SK-N-SH (cell line): ENCODE data around the gene SLC29A1. TPM values are rescaled to one million over a fixed set of nuclear protein-coding genes. Genes with fewer than 3 reads are reported as not detected.
"Not testable (repeated sequence)": the region's sequence is repeated elsewhere in the genome, so short reads cannot be mapped to it uniquely, and the experiment has no call there.

Experiments used
- CTCF ChIA-PET: fragments of 300-600, 350-600 bp; formaldehyde crosslinking; extraction: SDS; loops from one replicate; lab custom pipeline; 2021; lab: Yijun Ruan, JAX
- POLR2A ChIA-PET: fragments of 350-600 bp; sonication (Branson Sonifier 250); formaldehyde crosslinking; extraction: SDS; loops from one replicate; lab custom pipeline; 2020; ENCODE audit warnings: antibody characterized with exemption, inconsistent platforms; lab: Yijun Ruan, JAX
- DNase-seq: peaks from one replicate; pipeline ENCODE4 v3.0.0; 2012
- H2AFZ ChIP-seq: fragments of 200-600 bp; sonication (generic); 2 replicates; pipeline ENCODE4 v1.8.1; 2016; ENCODE audit warnings: antibody characterized with exemption, mild to moderate bottlenecking, low read depth
- H3F3A ChIP-seq: fragments of 200-600 bp; sonication (generic); replicated peaks from 2 replicates; pipeline ENCODE3; 2016; ENCODE audit warnings: antibody characterized with exemption, mild to moderate bottlenecking; ENCODE audit not compliant: insufficient read depth
- H3K27ac ChIP-seq, 2 experiments: fragments of 200-500 bp in 1 of 2; fragments of 200-600 bp in 1 of 2; sonication (Bioruptor generic) in 1 of 2; sonication (generic), shearing (Covaris generic) in 1 of 2; 2 replicates each; pipeline versions ENCODE4 v1.5.1 to v1.6.1; 2014 to 2016; ENCODE audit warnings: low read depth in 2 of 2, inconsistent platforms in 1 of 2, low read length in 1 of 2, mild to moderate bottlenecking in 1 of 2, mixed read lengths in 1 of 2
- H3K27me3 ChIP-seq: fragments of 200-600 bp; sonication (generic), shearing (Covaris generic); 2 replicates; pipeline ENCODE4 v1.6.1; 2016; ENCODE audit warnings: mixed run types; ENCODE audit not compliant: insufficient read depth
- H3K36me3 ChIP-seq, 2 experiments: fragments of 200-500 bp in 1 of 2; fragments of 200-600 bp in 1 of 2; sonication (Bioruptor generic) in 1 of 2; sonication (generic) in 1 of 2; replicated peaks in 1 of 2; 2 replicates each; pipeline versions ENCODE3 to v1.5.1; 2014 to 2016; ENCODE audit warnings: low read length in 1 of 2, mild to moderate bottlenecking in 1 of 2; ENCODE audit not compliant: insufficient read depth in 2 of 2, control insufficient read depth in 1 of 2
- H3K4me1 ChIP-seq, 2 experiments: fragments of 200-500 bp in 1 of 2; fragments of 200-600 bp in 1 of 2; sonication (Bioruptor generic) in 1 of 2; sonication (generic), shearing (Covaris generic) in 1 of 2; 2 replicates each; pipeline versions ENCODE4 v1.5.1 to v1.6.1; 2014 to 2016; ENCODE audit warnings: low read depth in 1 of 2, low read length in 1 of 2, mixed run types in 1 of 2; ENCODE audit not compliant: insufficient read depth in 2 of 2, control insufficient read depth in 1 of 2
- H3K4me2 ChIP-seq: fragments of 200-600 bp; sonication (generic), shearing (Covaris generic); 2 replicates; pipeline ENCODE4 v1.6.1; 2017; ENCODE audit warnings: mixed run types
- H3K4me3 ChIP-seq, 2 experiments: fragments of 200-500 bp in 1 of 2; fragments of 200-600 bp in 1 of 2; sonication (Bioruptor generic) in 1 of 2; sonication (generic), shearing (Covaris generic) in 1 of 2; 2 replicates each; pipeline versions ENCODE4 v1.5.1 to v1.8.1; 2014 to 2016; ENCODE audit warnings: low read depth in 2 of 2, inconsistent platforms in 1 of 2, low read length in 1 of 2, mild to moderate bottlenecking in 1 of 2, mixed read lengths in 1 of 2, moderate library complexity in 1 of 2
- H3K79me2 ChIP-seq: fragments of 200-600 bp; sonication (generic); 2 replicates; pipeline ENCODE4 v1.8.1; 2017; ENCODE audit warnings: mild to moderate bottlenecking; ENCODE audit not compliant: insufficient read depth
- H3K9ac ChIP-seq: fragments of 200-600 bp; sonication (generic); 2 replicates; pipeline ENCODE4 v1.6.1; 2017; ENCODE audit warnings: mixed run types
- H3K9me2 ChIP-seq: fragments of 200-600 bp; sonication (generic); 2 replicates; pipeline ENCODE4 v1.6.1; 2017; ENCODE audit warnings: mixed run types
- H3K9me3 ChIP-seq: fragments of 200-600 bp; sonication (generic); 2 replicates; pipeline ENCODE4 v1.6.1; 2017; ENCODE audit warnings: mixed run types, mild to moderate bottlenecking, moderate library complexity
- H4K20me1 ChIP-seq: fragments of 200-600 bp; sonication (generic); 2 replicates; pipeline ENCODE4 v1.6.1; 2017; ENCODE audit warnings: mild to moderate bottlenecking, mixed run types; ENCODE audit not compliant: insufficient read depth
- CTCF ChIP-seq: fragments of 200-600 bp; sonication (generic); IDR thresholded peaks from 2 replicates; pipeline ENCODE4 v1.6.1; 2017; ENCODE audit warnings: antibody characterized with exemption, mild to moderate bottlenecking, moderate library complexity
- EP300 ChIP-seq, 2 experiments: IDR thresholded peaks; 2 replicates each; pipeline versions ENCODE4 v1.4.0 to v1.6.1; 2012; ENCODE audit warnings: borderline replicate concordance in 1 of 2, low read depth in 1 of 2, low read length in 1 of 2
- EZH2phosphoT487 ChIP-seq: fragments of 200-600 bp; sonication (generic); IDR thresholded peaks from 2 replicates; pipeline ENCODE4 v1.6.1; 2017; ENCODE audit warnings: low read depth, mixed run types, mild to moderate bottlenecking, antibody characterized with exemption, moderate library complexity, borderline replicate concordance
- FOSL2 ChIP-seq: IDR thresholded peaks from 2 replicates; pipeline ENCODE4 v1.4.0; 2012; ENCODE audit warnings: low read depth, mild to moderate bottlenecking, moderate library complexity, borderline replicate concordance
- GABPA ChIP-seq: IDR thresholded peaks from 2 replicates; pipeline ENCODE4 v1.4.0; 2012; ENCODE audit warnings: low read depth, mild to moderate bottlenecking
- GATA2 ChIP-seq: sonication (generic); formaldehyde crosslinking; IDR thresholded peaks from 2 replicates; pipeline ENCODE4 v1.5.0; 2020; ENCODE audit warnings: mild to moderate bottlenecking, missing genetic modification reagents
- MXI1 ChIP-seq: IDR thresholded peaks from 2 replicates; pipeline ENCODE4 v1.6.1; 2012; ENCODE audit warnings: mild to moderate bottlenecking, low read depth, low read length, improper control_type of control experiment
- RFX5 ChIP-seq: IDR thresholded peaks from 2 replicates; pipeline ENCODE4 v1.6.1; 2012; ENCODE audit warnings: mild to moderate bottlenecking, improper control_type of control experiment, low read length
- RXRA ChIP-seq: IDR thresholded peaks from 2 replicates; pipeline ENCODE4 v1.4.0; 2012; ENCODE audit warnings: low read depth, mild to moderate bottlenecking, borderline replicate concordance
- TAF1 ChIP-seq: IDR thresholded peaks from 2 replicates; pipeline ENCODE4 v1.6.1; 2012; ENCODE audit warnings: low read depth, mild to moderate bottlenecking, low read length, moderate library complexity, borderline replicate concordance
- TCF12 ChIP-seq: IDR thresholded peaks from 2 replicates; pipeline ENCODE4 v1.4.0; 2012
- USF2 ChIP-seq: fragments of 150-350 bp; IDR thresholded peaks from 2 replicates; pipeline ENCODE4 v1.6.1; 2017; ENCODE audit warnings: antibody characterized with exemption, low read length, low read depth, borderline replicate concordance
- WGBS: methylation state at CpG from one replicate; pipeline ENCODE4 v1.1.6; 2017; ENCODE audit warnings: low lambda C conversion rate; 5-methylcytosine and 5-hydroxymethylcytosine counted together
- polyA plus RNA-seq, 3 experiments: library from polyadenylated mRNA; depleted of rRNA; stranded (reverse); fragments of >200 nt; gene quantifications; 2 replicates each; pipeline ENCODE4 v1.2.3, GENCODE V29; 2012
- TF ChIP-seq, protein P1 (sequence below): IDR thresholded peaks from 2 replicates; pipeline ENCODE4 v1.4.0; 2012; ENCODE audit warnings: low read depth

Gene SLC29A1
- polyA plus RNA-seq, 1 of the 3 experiments (the other 2 are of a cell fraction): 44.5 TPM

DNA sequence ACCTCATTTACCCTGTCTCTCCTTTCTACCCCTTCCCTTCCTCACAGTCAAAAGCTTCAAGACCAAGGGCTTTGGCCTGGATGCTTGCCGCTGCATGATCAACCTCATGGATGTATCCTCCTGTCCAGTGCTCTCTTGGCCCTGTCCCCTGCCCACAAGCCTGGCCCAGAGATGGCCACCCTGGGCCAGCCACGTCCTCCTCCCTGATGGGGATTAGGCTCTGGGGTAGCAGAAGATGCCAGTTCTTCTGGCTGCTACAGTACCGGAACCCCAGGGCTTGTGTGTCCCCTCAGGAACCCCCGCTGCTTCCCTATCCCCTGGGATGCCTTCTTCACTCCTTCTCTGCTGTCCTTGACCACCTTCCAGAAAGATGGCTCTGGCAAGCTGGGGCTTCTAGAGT lies 42.5 kb upstream of the SLC29A1 start:
- POLR2A ChIA-PET: interaction anchor here (0.7 kb wide), 1 partner anchor 44 kb away, joined by 3 read pairs; no protein-coding TSS in a partner anchor
- no peak overlapping the region for H3K4me2 ChIP-seq
- TF ChIP-seq RXRA (no peak), TCF12 (no peak), EZH2phosphoT487 (no peak), USF2 (no peak), RFX5 (no peak), TAF1 (no peak), GATA2 (CRISPR knock-in tag) (no peak), GABPA (no peak), FOSL2 (no peak), CTCF (no peak), MXI1 (no peak), EP300 (IDR thresholded peaks at IDR 0.05; ENCODE audit: borderline replicate concordance in 1 of 2, low read depth in 1 of 2, low read length in 1 of 2) (no peak)
- TF ChIP-seq, protein P1, sequence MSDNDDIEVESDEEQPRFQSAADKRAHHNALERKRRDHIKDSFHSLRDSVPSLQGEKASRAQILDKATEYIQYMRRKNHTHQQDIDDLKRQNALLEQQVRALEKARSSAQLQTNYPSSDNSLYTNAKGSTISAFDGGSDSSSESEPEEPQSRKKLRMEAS: no peak
- TF ChIP-seq, all 33 proteins: peak for 0
- no peaks in the 10 kb centered on the region; a peak in 1 of 4 replicates for H3K4me1 ChIP-seq
- no peak overlapping the region for H3K9ac ChIP-seq
- H4K20me1 ChIP-seq: no peaks in the 10 kb centered on the region
- H3K27ac ChIP-seq: no peak overlapping the region
- H2AFZ ChIP-seq: no peak overlapping the region
- DNase-seq: no peak
- 95% methylated on average over 4 of the region's 4 CpGs for WGBS
- no peaks in the 10 kb centered on the region for H3K79me2 ChIP-seq
- no peaks in the 10 kb centered on the region for H3K9me2 ChIP-seq
- H3K36me3 ChIP-seq: no peaks in the 10 kb centered on the region
- CTCF ChIA-PET: interaction anchor here (0.8 to 1.9 kb wide), 4 partner anchors 53 to 84 kb away, joined by 3 to 10 read pairs (median 4); partner anchors contain the start of gene SLC35B2
- H3F3A ChIP-seq: peaks cover 14% of the 10 kb centered on the region
- H3K27me3 ChIP-seq: no peaks in the 10 kb centered on the region; the same call in 1 of the 2 replicates
- no peaks in the 10 kb centered on the region for H3K9me3 ChIP-seq
- H3K4me3 ChIP-seq: no peak overlapping the region

DNA sequence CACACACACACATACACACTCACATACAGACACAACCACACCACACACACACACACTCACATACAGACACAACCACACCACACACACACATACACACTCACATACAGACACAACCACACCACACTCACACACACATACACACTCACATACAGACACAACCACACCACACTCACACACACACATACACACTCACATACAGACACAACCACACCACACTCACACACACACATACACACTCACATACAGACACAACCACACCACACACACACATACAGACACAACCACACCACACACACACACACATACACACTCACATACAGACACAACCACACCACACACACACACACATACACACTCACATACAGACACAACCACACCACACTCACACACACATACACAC lies 41.6 kb upstream of the SLC29A1 start:
- peaks cover 14% of the 10 kb centered on the region for H3F3A ChIP-seq
- H3K27ac ChIP-seq, POLR2A ChIA-PET, DNase-seq, H3K79me2 ChIP-seq, H3K36me3 ChIP-seq, H3K27me3 ChIP-seq, H3K4me3 ChIP-seq, H2AFZ ChIP-seq, H3K4me1 ChIP-seq, H3K9ac ChIP-seq, H3K9me2 ChIP-seq, H3K4me2 ChIP-seq, H3K9me3 ChIP-seq, H4K20me1 ChIP-seq: not testable (repeated sequence)
- CTCF ChIA-PET: interaction anchor here (1.9 to 2.7 kb wide), 2 partner anchors 52 kb away, joined by 8 to 10 read pairs; no protein-coding TSS in a partner anchor
